ELR (cell line): Measurements from ENCODE around the gene GJB1.
"Not testable (repeated sequence)": the region's sequence is repeated elsewhere in the genome, so short reads cannot be mapped to it uniquely, and the experiment has no call there.

Source experiments
- DNase-seq: peaks from one replicate; pipeline ENCODE4 v3.0.0-alpha.2; 2015; ENCODE audit warnings: low read depth

Gene GJB1

DNA sequence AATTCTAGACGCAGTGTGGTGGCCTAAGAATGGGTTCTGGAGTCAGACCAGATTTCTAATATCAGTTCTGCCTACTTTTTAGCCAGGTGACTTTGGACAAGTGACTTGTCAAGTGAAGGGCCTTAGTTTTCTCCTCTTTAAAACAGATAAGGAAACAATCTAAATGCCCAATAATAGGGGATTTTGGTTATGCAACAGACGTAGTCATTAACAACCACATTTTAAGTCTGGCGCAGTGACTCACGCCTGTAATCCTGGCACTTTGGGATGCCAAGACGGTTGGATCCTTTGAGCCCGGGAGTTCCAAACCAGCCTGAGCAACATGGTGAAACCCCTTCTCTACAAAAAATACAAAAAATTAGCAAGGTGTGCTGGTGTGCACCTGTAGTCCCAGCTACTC, 33.0 kb downstream of the GJB1 start:
- peak; percentile 63 for DNase-seq

DNA sequence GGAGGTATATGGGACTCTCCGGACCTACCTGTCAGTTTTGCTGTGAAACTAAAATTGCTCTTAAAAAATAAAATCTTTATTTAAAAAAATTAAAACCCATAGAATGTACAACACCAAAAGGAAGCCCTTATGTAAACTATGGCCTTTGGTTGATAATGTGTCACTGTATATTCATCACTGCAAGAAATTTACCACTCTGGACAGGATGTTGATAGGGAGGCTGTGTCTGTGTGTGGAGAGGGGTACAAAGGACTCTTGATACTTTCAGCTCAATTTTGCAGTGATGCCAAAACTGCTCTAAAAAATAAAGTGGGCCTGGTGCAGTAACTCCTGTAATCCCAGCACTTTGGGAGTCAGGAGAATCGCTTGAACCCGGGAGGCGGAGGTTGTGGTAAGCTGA, 33.8 kb downstream of the GJB1 start:
- DNase-seq: peak; percentile 57

DNA sequence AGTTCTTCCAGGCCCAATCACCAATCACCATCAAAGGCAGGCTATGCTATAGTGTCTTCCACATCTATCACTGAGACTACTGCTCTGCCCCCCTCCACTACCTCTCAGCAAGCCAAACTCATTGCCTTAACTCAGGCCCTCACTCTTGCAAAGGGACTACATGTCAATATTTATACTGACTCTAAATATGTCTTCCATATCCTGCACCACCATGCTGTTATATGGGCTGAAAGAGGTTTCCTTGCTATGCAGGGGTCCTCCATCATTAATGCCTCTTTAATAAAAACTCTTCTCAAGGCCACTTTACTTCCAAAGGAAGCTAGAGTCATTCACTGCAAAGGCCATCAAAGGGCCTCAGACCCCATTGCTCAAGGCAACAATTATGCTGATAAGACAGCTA, 45.6 kb downstream of the GJB1 start:
- DNase-seq: not testable (repeated sequence)

DNA sequence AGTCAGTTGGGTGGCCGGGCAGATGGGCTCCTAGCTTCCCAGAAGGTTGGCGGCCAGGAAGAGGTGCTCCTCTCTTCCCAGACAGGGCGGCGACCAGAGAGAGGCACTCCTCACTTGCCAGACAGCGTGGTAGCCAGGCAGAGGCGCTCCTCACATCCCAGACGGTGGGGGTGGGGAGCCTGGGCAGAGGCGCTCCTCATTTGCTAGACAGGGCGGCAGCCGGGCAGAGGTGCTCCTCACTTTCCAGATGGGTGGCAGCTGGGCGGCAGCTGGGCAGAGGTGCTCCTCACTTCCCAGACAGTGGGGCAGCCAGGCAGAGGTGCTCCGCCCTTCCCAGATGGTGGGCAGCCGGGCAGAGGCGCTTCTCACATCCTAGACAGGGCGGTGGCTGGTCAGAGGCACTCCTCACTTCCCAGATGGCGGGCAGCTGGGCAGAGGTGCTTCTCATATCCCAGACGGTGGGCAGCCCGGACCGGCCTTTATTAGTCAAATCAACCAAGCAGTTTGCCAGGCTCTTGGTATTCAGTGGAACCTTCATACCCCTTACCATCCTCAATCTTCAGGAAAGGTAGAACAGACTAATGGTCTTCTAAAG, 46.9 kb downstream of the GJB1 start:
- no peak for DNase-seq

DNA sequence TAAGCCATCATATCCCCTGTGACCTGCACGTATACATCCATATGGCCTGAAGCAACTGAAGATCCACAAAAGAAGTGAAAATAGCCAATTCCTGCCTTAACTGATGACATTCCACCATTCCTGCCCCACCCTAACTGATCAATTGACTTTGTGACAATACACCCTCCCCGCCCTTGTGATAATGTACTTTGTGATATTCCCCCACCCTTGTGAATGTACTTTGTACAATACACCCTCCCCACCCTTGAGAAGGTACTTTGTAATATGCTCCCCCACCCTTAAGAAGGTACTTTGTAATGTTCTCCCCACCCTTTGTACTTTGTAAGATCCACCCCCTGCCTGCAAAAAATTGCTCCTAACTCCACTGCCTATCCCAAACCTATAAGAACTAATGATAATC, 49.3 kb downstream of the GJB1 start:
- DNase-seq: not testable (repeated sequence)
